GM20000 (cell line): Measurements from ENCODE around the gene PLXNA1.

Experiments used
- DNase-seq: peaks from one replicate; pipeline ENCODE4 v3.0.0; 2012; ENCODE audit warnings: low spot score
- TF ChIP-seq, protein P1 (sequence below): IDR thresholded peaks from 2 replicates; pipeline ENCODE4 v1.5.1; 2012; ENCODE audit warnings: mild to moderate bottlenecking, control low read depth; ENCODE audit errors: extremely low read depth, missing control alignments

The PLXNA1 gene

DNA sequence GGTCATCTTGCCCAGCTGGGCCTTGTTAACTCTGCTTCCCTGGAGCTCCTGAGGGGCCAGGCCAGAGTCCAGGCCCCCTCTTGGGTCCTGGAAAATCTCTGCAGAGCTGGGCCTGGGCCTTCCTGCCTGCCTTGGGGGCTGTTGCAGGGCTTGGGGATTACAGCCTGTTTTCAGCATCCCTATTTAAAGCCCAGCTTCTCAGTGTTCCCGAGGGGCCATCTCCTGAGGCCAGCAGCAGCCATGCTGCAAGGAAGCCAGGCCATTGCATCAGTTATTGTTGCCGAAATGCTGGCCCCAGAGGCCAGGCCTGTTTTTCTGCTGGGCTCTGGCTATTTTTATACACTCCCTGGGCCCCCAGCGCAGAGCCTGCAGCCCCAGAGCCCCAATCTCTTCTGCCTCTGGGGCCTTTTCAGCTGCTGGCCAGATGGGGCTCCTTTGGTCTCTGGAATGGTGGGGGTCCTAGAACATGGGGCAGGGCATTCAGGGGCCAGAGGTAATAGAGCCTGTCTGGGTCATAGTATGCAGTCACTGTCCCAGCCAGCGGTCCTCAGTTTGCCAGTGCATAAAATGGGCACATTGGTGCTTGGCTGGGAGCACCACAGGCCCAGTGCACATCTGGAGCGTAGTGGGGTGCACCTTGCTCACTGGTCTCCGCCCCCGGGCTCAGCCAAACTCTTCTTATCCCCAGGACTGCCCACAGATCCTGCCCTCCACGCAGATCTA is 28.5 kb downstream of the PLXNA1 start:
- TF ChIP-seq, protein P1, sequence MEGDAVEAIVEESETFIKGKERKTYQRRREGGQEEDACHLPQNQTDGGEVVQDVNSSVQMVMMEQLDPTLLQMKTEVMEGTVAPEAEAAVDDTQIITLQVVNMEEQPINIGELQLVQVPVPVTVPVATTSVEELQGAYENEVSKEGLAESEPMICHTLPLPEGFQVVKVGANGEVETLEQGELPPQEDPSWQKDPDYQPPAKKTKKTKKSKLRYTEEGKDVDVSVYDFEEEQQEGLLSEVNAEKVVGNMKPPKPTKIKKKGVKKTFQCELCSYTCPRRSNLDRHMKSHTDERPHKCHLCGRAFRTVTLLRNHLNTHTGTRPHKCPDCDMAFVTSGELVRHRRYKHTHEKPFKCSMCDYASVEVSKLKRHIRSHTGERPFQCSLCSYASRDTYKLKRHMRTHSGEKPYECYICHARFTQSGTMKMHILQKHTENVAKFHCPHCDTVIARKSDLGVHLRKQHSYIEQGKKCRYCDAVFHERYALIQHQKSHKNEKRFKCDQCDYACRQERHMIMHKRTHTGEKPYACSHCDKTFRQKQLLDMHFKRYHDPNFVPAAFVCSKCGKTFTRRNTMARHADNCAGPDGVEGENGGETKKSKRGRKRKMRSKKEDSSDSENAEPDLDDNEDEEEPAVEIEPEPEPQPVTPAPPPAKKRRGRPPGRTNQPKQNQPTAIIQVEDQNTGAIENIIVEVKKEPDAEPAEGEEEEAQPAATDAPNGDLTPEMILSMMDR = no peak
- DNase-seq = no peak

- DNase-seq = no peak
- TF ChIP-seq, protein P1 = no peak
These were observed 29.2 kb downstream of the PLXNA1 start for GRCh38 chr3:127012091-127012490.

GRCh38 chr3:127013181-127013580 is 30.3 kb downstream of the PLXNA1 start:
- TF ChIP-seq, protein P1 = no peak
- DNase-seq = no peak

DNA sequence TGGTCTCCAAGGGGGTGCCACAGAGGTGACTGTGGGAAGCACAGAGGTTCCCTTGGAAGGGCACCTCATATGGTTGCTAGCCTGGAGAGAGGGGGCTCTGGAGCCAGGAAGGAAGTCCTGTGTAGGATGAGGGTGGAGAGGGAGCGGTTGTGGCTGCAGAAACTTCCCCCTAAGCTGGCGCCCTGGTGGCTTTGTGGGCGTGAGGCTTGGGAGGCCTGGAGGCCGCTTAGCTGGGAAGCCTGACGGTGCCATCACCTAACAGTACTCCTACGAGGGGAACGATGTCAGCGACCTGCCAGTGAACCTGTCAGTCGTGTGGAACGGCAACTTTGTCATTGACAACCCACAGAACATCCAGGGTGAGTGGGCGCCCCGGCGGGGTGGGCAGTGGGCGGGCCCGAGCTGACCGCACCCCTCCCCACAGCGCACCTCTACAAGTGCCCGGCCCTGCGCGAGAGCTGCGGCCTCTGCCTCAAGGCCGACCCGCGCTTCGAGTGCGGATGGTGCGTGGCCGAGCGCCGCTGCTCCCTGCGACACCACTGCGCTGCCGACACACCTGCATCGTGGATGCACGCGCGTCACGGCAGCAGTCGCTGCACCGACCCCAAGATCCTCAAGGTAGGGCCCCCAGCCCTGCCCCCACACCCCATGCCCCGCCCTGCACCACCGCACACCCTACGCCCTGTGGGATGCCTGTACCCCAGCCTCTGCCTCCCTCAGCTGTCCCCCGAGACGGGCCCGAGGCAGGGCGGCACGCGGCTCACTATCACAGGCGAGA is 31.0 kb downstream of the PLXNA1 start:
- no peak for DNase-seq
- TF ChIP-seq, protein P1 = no peak

DNA sequence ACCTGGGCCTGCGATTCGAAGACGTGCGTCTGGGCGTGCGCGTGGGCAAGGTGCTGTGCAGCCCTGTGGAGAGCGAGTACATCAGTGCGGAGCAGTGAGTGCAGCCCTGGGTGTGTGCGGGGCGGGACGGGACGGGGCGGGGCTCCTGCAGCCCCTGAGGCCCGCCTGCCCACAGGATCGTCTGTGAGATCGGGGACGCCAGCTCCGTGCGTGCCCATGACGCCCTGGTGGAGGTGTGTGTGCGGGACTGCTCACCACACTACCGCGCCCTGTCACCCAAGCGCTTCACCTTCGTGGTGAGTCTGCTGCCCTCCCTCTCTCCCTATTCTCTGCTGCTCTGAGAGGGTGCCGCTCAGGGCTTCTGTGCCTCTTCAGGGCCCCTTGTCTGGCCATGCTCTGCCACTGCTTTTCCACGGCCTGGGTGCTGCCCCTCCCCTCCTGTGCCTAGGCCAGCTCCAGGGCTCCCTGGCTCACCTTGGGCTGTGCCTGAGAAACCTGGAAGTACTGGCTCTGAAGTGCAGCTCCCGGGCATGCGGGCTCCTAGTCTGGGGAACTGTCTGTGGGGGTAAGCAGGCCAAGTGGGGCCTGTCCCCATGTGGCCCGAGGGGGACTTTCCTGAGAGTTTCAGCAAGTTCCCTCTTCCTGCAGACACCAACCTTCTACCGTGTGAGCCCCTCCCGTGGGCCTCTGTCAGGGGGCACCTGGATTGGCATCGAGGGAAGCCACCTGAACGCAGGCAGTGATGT is 31.8 kb downstream of the PLXNA1 start:
- TF ChIP-seq, protein P1 = no peak
- peak; percentile 81 for DNase-seq

GRCh38 chr3:127015282-127016042 is 32.5 kb downstream of the PLXNA1 start:
- DNase-seq = peak; percentile 91
- TF ChIP-seq, protein P1 = no peak
